Activated naive CD8-positive, alpha-beta T cell treated with anti-CD3 and anti-CD28 coated beads, Interleukin-2, amount 10 ng/mL, durations not matched to agents 7 days and 5 days (primary cell): ENCODE measurements around the gene GRID2. TPM values are rescaled to one million over a fixed set of nuclear protein-coding genes. Genes with fewer than 3 reads are reported as not detected.

Experiments used
- ATAC-seq: fragments of 150-1000 bp; cut with Tn5 transposase; one replicate; pipeline ENCODE4 v1.10.0; 2021; ENCODE audit warnings: low read depth, moderate library complexity
- POLR2A ChIA-PET: fragments of 350-600 bp; sonication (Branson Sonifier 250); formaldehyde crosslinking; loops from one replicate; lab custom pipeline; 2021; ENCODE audit warnings: antibody characterized with exemption; lab: Charles Lee
- DNase-seq: peaks from one replicate; pipeline ENCODE4 v3.0.0; 2021
- H3K27ac Mint-ChIP-seq: one replicate; pipeline ENCODE4 v1.8.0; 2022; ENCODE audit warnings: mild to moderate bottlenecking, mixed read lengths
- H3K27me3 Mint-ChIP-seq: one replicate; pipeline ENCODE4 v1.8.0; 2022; ENCODE audit warnings: mild to moderate bottlenecking, moderate library complexity, mixed read lengths
- H3K36me3 Mint-ChIP-seq: one replicate; pipeline ENCODE4 v1.8.0; 2021; ENCODE audit warnings: mild to moderate bottlenecking, mixed read lengths
- H3K4me1 Mint-ChIP-seq: one replicate; pipeline ENCODE4 v1.8.0; 2021; ENCODE audit warnings: mixed read lengths
- H3K4me3 Mint-ChIP-seq: one replicate; pipeline ENCODE4 v1.8.0; 2022; ENCODE audit warnings: mild to moderate bottlenecking, moderate library complexity, mixed read lengths
- H3K9me3 Mint-ChIP-seq: one replicate; pipeline ENCODE4 v1.8.0; 2021; ENCODE audit warnings: mixed read lengths
- total RNA-seq, 2 experiments: library from RNA; stranded (reverse); gene quantifications; one replicate each; pipeline ENCODE4 v1.2.3, GENCODE V29; 2021

The GRID2 gene
- total RNA-seq, 2 experiments from 2014 or later, result not detected

GRCh38 chr4:93178279-93178678 is 874.5 kb downstream of the GRID2 start:
- POLR2A ChIA-PET, result no interaction called here
- DNase-seq (no peak), ATAC-seq (no peak)
- H3K27me3 Mint-ChIP-seq, result no peaks in the 10 kb centered on the region
- no peaks in the 10 kb centered on the region for H3K4me1 Mint-ChIP-seq
- H3K27ac Mint-ChIP-seq, result no peak overlapping the region
- no peaks in the 10 kb centered on the region for H3K36me3 Mint-ChIP-seq
- no peak overlapping the region for H3K4me3 Mint-ChIP-seq
- no peaks in the 10 kb centered on the region for H3K9me3 Mint-ChIP-seq

- ATAC-seq (no peak), DNase-seq (no peak)
- H3K27me3 Mint-ChIP-seq, result no peaks in the 10 kb centered on the region
- no peaks in the 10 kb centered on the region for H3K9me3 Mint-ChIP-seq
- H3K36me3 Mint-ChIP-seq, result no peaks in the 10 kb centered on the region
- H3K4me3 Mint-ChIP-seq, result no peak overlapping the region
- H3K27ac Mint-ChIP-seq, result no peak overlapping the region
- no peaks in the 10 kb centered on the region for H3K4me1 Mint-ChIP-seq
- POLR2A ChIA-PET, result no interaction called here
These were observed 875.3 kb downstream of the GRID2 start for GRCh38 chr4:93179044-93179443.

- ATAC-seq, result no peak
- no peak for DNase-seq
- Mint-ChIP-seq H3K27me3 (no peaks in the 10 kb centered on the region), H3K4me3 (no peak overlapping the region), H3K4me1 (no peaks in the 10 kb centered on the region), H3K27ac (no peak overlapping the region), H3K36me3 (no peaks in the 10 kb centered on the region), H3K9me3 (no peaks in the 10 kb centered on the region)
- POLR2A ChIA-PET, result no interaction called here
These were observed 879.0 kb downstream of the GRID2 start for GRCh38 chr4:93182722-93183121.

- H3K9me3 Mint-ChIP-seq, result no peaks in the 10 kb centered on the region
- no peak overlapping the region for H3K4me3 Mint-ChIP-seq
- no peaks in the 10 kb centered on the region for H3K4me1 Mint-ChIP-seq
- H3K27me3 Mint-ChIP-seq, result no peaks in the 10 kb centered on the region
- no peak overlapping the region for H3K27ac Mint-ChIP-seq
- ATAC-seq (no peak), DNase-seq (no peak)
- POLR2A ChIA-PET, result no interaction called here
- H3K36me3 Mint-ChIP-seq, result no peaks in the 10 kb centered on the region
These were observed 879.8 kb downstream of the GRID2 start for GRCh38 chr4:93183576-93183975.

GRCh38 chr4:93184053-93184452 is 880.3 kb downstream of the GRID2 start:
- H3K27ac Mint-ChIP-seq, result no peak overlapping the region
- no peak for ATAC-seq

GRCh38 chr4:93186846-93187245 is 883.1 kb downstream of the GRID2 start:
- H3K9me3 Mint-ChIP-seq, result no peaks in the 10 kb centered on the region
- H3K36me3 Mint-ChIP-seq, result no peaks in the 10 kb centered on the region

More at GRCh38 chr4:93184053-93184452, 880.3 kb downstream of the GRID2 start:
- Mint-ChIP-seq H3K4me1 (no peaks in the 10 kb centered on the region), H3K4me3 (no peak overlapping the region), H3K9me3 (no peaks in the 10 kb centered on the region), H3K27me3 (no peaks in the 10 kb centered on the region), H3K36me3 (no peaks in the 10 kb centered on the region)
- DNase-seq, result no peak
- POLR2A ChIA-PET, result no interaction called here

GRCh38 chr4:93187466-93187865 is 883.7 kb downstream of the GRID2 start:
- Mint-ChIP-seq H3K27me3 (no peaks in the 10 kb centered on the region), H3K4me3 (no peak overlapping the region), H3K36me3 (no peaks in the 10 kb centered on the region), H3K9me3 (no peaks in the 10 kb centered on the region), H3K4me1 (no peaks in the 10 kb centered on the region), H3K27ac (no peak overlapping the region)
- ATAC-seq, result no peak
- POLR2A ChIA-PET, result no interaction called here
- no peak for DNase-seq

More at GRCh38 chr4:93186846-93187245, 883.1 kb downstream of the GRID2 start:
- POLR2A ChIA-PET, result no interaction called here
- no peak for ATAC-seq
- Mint-ChIP-seq H3K27me3 (no peaks in the 10 kb centered on the region), H3K27ac (no peak overlapping the region), H3K4me1 (no peaks in the 10 kb centered on the region), H3K4me3 (no peak overlapping the region)
- DNase-seq, result no peak

- POLR2A ChIA-PET, result no interaction called here
- no peaks in the 10 kb centered on the region for H3K27me3 Mint-ChIP-seq
- no peaks in the 10 kb centered on the region for H3K4me1 Mint-ChIP-seq
- H3K4me3 Mint-ChIP-seq, result no peak overlapping the region
- H3K36me3 Mint-ChIP-seq, result no peaks in the 10 kb centered on the region
- DNase-seq (no peak), ATAC-seq (no peak)
- no peaks in the 10 kb centered on the region for H3K9me3 Mint-ChIP-seq
- H3K27ac Mint-ChIP-seq, result no peak overlapping the region
These were observed 884.1 kb downstream of the GRID2 start for GRCh38 chr4:93187892-93188291.

- DNase-seq, result no peak
- Mint-ChIP-seq H3K4me3 (no peak overlapping the region), H3K36me3 (no peaks in the 10 kb centered on the region), H3K27me3 (no peaks in the 10 kb centered on the region), H3K27ac (no peak overlapping the region), H3K9me3 (peaks cover 3% of the 10 kb centered on the region), H3K4me1 (no peaks in the 10 kb centered on the region)
- no peak for ATAC-seq
- POLR2A ChIA-PET, result no interaction called here
These were observed 895.7 kb downstream of the GRID2 start for GRCh38 chr4:93199492-93199891.

GRCh38 chr4:93201471-93202096 is 897.8 kb downstream of the GRID2 start:
- DNase-seq (no peak), ATAC-seq (no peak)
- no peaks in the 10 kb centered on the region for H3K4me1 Mint-ChIP-seq
- no peak overlapping the region for H3K4me3 Mint-ChIP-seq
- H3K9me3 Mint-ChIP-seq, result peaks cover 1% of the 10 kb centered on the region
- no peaks in the 10 kb centered on the region for H3K27me3 Mint-ChIP-seq
- no peak overlapping the region for H3K27ac Mint-ChIP-seq
- no peaks in the 10 kb centered on the region for H3K36me3 Mint-ChIP-seq
- POLR2A ChIA-PET, result no interaction called here

- no peak overlapping the region for H3K27ac Mint-ChIP-seq
- H3K4me3 Mint-ChIP-seq, result no peak overlapping the region
- no peaks in the 10 kb centered on the region for H3K36me3 Mint-ChIP-seq
These were observed 899.9 kb downstream of the GRID2 start for GRCh38 chr4:93203708-93204107.

GRCh38 chr4:93212250-93212649 is 908.5 kb downstream of the GRID2 start:
- POLR2A ChIA-PET, result no interaction called here
- Mint-ChIP-seq H3K4me3 (no peak overlapping the region), H3K36me3 (no peaks in the 10 kb centered on the region), H3K4me1 (no peaks in the 10 kb centered on the region), H3K27me3 (no peaks in the 10 kb centered on the region), H3K27ac (no peak overlapping the region), H3K9me3 (peaks cover 2% of the 10 kb centered on the region)
- ATAC-seq, result no peak
- DNase-seq, result no peak

More at GRCh38 chr4:93203708-93204107, 899.9 kb downstream of the GRID2 start:
- no peaks in the 10 kb centered on the region for H3K27me3 Mint-ChIP-seq
- ATAC-seq, result no peak
- no peaks in the 10 kb centered on the region for H3K4me1 Mint-ChIP-seq
- H3K9me3 Mint-ChIP-seq, result no peaks in the 10 kb centered on the region
- no peak for DNase-seq
- POLR2A ChIA-PET, result no interaction called here

GRCh38 chr4:93216646-93217045 is 912.9 kb downstream of the GRID2 start:
- Mint-ChIP-seq H3K27ac (no peak overlapping the region), H3K9me3 (peaks cover 6% of the 10 kb centered on the region), H3K27me3 (no peaks in the 10 kb centered on the region), H3K36me3 (no peaks in the 10 kb centered on the region), H3K4me1 (no peaks in the 10 kb centered on the region), H3K4me3 (no peak overlapping the region)
- no peak for DNase-seq
- ATAC-seq, result no peak
- POLR2A ChIA-PET, result no interaction called here

GRCh38 chr4:93217431-93217830 is 913.7 kb downstream of the GRID2 start:
- ATAC-seq (no peak), DNase-seq (no peak)
- H3K27me3 Mint-ChIP-seq, result no peaks in the 10 kb centered on the region
- no peak overlapping the region for H3K27ac Mint-ChIP-seq
- POLR2A ChIA-PET, result no interaction called here
- H3K4me1 Mint-ChIP-seq, result no peaks in the 10 kb centered on the region
- H3K36me3 Mint-ChIP-seq, result no peaks in the 10 kb centered on the region
- H3K4me3 Mint-ChIP-seq, result no peak overlapping the region
- H3K9me3 Mint-ChIP-seq, result peaks cover 6% of the 10 kb centered on the region
